NB4 (cell line): ENCODE results near the gene MYRF.

ENCODE experiments used
- DNase-seq: peaks from one replicate; pipeline ENCODE4 v3.0.0; 2010; ENCODE audit warnings: low read depth
- H3K4me3 ChIP-seq: one replicate; pipeline ENCODE4 v1.5.1; 2011; ENCODE audit warnings: mild to moderate bottlenecking, low read depth, low read length, moderate library complexity
- MYC ChIP-seq: IDR thresholded peaks from 2 replicates; pipeline ENCODE4 v1.6.1; 2011; ENCODE audit warnings: low read depth, low read length
- POLR2A ChIP-seq: IDR thresholded peaks from 2 replicates; pipeline ENCODE4 v1.6.1; 2011; ENCODE audit warnings: mild to moderate bottlenecking; ENCODE audit not compliant: insufficient read length; ENCODE audit errors: extremely low read depth
- TF ChIP-seq, protein P1 (sequence below): IDR thresholded peaks from 2 replicates; pipeline ENCODE4 v1.6.1; 2011; ENCODE audit warnings: low read depth, low read length
- TF ChIP-seq, protein P2 (sequence below): IDR thresholded peaks from one replicate; pipeline ENCODE4 v1.5.1; 2012; ENCODE audit warnings: low read depth, low read length

MYRF gene

DNA sequence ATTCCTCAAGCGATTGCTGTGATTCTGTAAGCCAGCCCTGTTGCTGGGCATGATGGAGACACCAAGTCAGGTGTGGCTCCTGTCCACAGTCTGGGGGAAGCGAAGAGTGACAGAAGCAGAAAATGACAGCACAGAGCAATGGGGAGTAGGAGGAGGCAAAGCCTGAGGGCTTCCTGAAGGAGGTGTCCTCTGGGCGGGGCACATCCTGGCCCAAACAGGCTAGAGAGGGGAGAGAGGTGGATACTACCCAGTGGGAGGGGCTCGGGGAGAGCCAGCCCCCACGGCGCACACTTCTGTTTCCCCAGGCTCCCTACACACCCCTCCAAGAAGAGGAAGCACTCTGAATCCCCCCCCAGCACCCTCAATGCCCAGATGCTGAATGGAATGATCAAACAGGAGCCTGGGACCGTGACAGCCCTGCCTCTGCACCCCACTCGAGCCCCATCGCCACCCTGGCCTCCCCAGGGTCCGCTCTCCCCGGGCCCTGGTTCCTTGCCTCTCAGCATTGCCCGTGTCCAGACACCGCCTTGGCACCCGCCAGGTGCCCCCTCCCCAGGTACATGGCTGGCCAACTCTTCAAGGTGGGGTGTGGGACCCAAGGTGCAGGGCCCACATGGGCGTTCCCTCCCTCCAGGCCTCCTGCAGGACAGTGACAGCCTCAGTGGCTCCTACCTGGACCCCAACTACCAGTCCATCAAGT is 18.9 kb downstream of the MYRF start:
- TF ChIP-seq, protein P1, sequence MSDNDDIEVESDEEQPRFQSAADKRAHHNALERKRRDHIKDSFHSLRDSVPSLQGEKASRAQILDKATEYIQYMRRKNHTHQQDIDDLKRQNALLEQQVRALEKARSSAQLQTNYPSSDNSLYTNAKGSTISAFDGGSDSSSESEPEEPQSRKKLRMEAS = no peak
- TF ChIP-seq MYC (no peak), POLR2A (no peak)
- TF ChIP-seq, protein P2, sequence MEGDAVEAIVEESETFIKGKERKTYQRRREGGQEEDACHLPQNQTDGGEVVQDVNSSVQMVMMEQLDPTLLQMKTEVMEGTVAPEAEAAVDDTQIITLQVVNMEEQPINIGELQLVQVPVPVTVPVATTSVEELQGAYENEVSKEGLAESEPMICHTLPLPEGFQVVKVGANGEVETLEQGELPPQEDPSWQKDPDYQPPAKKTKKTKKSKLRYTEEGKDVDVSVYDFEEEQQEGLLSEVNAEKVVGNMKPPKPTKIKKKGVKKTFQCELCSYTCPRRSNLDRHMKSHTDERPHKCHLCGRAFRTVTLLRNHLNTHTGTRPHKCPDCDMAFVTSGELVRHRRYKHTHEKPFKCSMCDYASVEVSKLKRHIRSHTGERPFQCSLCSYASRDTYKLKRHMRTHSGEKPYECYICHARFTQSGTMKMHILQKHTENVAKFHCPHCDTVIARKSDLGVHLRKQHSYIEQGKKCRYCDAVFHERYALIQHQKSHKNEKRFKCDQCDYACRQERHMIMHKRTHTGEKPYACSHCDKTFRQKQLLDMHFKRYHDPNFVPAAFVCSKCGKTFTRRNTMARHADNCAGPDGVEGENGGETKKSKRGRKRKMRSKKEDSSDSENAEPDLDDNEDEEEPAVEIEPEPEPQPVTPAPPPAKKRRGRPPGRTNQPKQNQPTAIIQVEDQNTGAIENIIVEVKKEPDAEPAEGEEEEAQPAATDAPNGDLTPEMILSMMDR = no peak
- H3K4me3 ChIP-seq = no peak overlapping the region
- DNase-seq = peak; percentile 32

DNA sequence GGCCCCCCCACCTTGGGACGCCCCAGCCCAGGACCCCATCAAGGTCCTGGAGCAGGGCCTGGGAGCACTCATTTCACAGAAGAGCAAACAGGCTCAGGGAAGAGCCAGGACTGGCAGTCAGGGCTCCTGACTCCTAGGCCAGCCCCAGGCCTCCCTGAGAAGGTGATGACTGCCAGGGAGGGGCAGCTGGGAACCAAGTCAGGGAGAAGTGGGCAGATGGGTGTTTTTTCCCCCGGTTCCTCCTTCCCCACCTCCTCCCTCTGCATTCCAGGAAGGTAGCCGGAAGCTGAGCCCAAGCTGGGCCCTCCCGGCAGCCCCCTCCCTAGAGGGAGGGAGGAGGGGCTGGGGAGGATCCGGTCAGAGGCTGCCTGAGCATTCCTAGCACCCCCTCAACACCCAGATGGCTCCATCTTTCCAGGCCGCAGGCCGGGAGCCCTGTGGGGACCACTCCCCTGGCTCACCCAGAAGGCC is 19.6 kb downstream of the MYRF start:
- H3K4me3 ChIP-seq = no peak overlapping the region
- TF ChIP-seq, protein P1 = no peak
- TF ChIP-seq POLR2A = no peak
- TF ChIP-seq MYC = no peak
- TF ChIP-seq, protein P2 = no peak
- DNase-seq = no peak

DNA sequence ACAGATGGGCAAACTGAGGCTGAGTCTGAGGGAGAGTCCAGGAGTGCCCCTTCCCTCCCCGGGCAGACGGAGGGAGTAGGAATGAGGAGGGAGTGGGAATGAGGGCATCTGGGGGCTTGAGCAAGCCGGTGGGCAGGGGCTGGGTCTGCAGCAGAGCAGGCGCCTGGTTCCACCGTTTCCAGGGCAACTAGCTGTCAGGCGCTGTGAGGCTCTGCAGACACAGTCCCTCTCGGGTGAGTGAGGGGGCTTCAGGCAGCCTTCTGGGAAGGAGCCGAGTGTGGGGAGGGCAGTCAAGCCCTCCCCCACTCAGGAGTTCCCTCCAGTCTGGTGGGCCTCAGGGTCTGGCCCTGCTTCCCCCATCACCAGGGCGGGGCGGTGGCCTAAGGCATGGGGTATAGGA is 20.9 kb downstream of the MYRF start:
- DNase-seq = no peak
- no peak overlapping the region for H3K4me3 ChIP-seq
- TF ChIP-seq, protein P1 = no peak
- TF ChIP-seq MYC (no peak), POLR2A (no peak)
- TF ChIP-seq, protein P2 = no peak

DNA sequence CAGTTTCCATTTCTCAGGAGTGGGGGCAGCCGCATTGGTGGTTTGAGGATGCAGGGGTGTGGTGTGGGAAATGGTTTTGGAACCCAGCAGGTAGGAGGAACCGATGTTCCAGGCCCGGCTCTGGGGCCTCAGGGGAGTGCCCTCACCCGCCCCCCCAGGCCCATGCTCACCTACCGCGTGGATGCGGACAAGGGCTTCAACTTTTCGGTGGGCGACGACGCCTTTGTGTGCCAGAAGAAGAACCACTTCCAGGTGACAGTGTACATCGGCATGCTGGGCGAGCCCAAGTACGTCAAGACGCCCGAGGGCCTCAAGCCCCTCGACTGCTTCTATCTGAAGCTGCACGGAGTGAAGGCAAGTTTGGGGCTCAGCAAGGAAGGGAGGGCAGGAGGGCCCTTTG is 21.4 kb downstream of the MYRF start:
- no peak for TF ChIP-seq MYC
- TF ChIP-seq, protein P1 = no peak
- no peak for TF ChIP-seq POLR2A
- TF ChIP-seq, protein P2 = no peak
- no peak overlapping the region for H3K4me3 ChIP-seq
- DNase-seq = no peak

DNA sequence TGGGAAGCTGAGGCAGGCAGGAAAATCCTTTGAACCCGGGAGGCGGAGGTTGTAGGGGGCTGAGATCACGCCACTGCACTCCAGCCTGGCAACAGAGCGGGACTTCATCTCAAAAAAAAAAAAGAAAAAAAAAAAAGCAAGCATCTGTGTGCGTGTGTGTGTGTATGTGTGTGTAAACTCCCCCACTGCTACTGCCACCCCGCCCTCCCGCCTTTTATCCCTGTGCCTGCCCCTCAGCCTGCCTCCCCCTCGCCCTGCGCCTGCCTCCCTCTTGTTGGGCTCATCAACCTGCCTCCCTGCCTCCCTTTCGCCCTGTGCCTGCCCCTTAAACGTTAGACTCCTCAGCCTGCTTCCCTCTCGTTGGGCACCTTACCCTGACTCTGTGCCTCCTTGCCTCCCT is 22.0 kb downstream of the MYRF start:
- DNase-seq = no peak
- H3K4me3 ChIP-seq = no peak overlapping the region
- TF ChIP-seq, protein P1 = no peak
- no peak for TF ChIP-seq POLR2A
- no peak for TF ChIP-seq MYC
- TF ChIP-seq, protein P2 = no peak
